Activated CD4-positive, alpha-beta T cell treated with anti-CD3 and anti-CD28 coated beads, Interleukin-2, amount 50 U/mL, for 48 hours (primary cell): ENCODE results near the gene C1orf159.
A peak's percentile ranks its signal among the peaks of the same experiment; 100 is the strongest.

Experiments
- DNase-seq, 2 experiments: peaks; one replicate each; pipeline ENCODE4 v3.0.0-alpha.2; 2020

Gene C1orf159

GRCh38 chr1:1049318-1050165, 66.3 kb downstream of the C1orf159 start:
- no peak for DNase-seq

GRCh38 chr1:1048765-1049164, 67.1 kb downstream of the C1orf159 start:
- no peak for DNase-seq

- DNase-seq, result no peak
Observed at GRCh38 chr1:1047963-1048362, 67.9 kb downstream of the C1orf159 start.

GRCh38 chr1:1047407-1047806, 68.5 kb downstream of the C1orf159 start:
- DNase-seq, result no peak

GRCh38 chr1:1046767-1047166, 69.1 kb downstream of the C1orf159 start:
- no peak for DNase-seq

GRCh38 chr1:1046243-1046642, 69.6 kb downstream of the C1orf159 start:
- no peak for DNase-seq

GRCh38 chr1:1045129-1045528, 70.8 kb downstream of the C1orf159 start:
- no peak for DNase-seq

- no peak for DNase-seq
Observed at GRCh38 chr1:1044455-1045078, 71.3 kb downstream of the C1orf159 start.

GRCh38 chr1:1043921-1044320, 72.0 kb downstream of the C1orf159 start:
- DNase-seq, result no peak

GRCh38 chr1:1043411-1043810, 72.5 kb downstream of the C1orf159 start:
- DNase-seq, result no peak

- no peak for DNase-seq
Observed at GRCh38 chr1:1042835-1043234, 73.1 kb downstream of the C1orf159 start.

GRCh38 chr1:1041873-1042272, 74.0 kb downstream of the C1orf159 start:
- DNase-seq, result no peak

GRCh38 chr1:1041092-1041523, 74.8 kb downstream of the C1orf159 start:
- no peak for DNase-seq

- peak; percentile 72 for DNase-seq
Observed at GRCh38 chr1:1040004-1040991, 75.6 kb downstream of the C1orf159 start.

GRCh38 chr1:1039145-1039910, 76.6 kb downstream of the C1orf159 start:
- peak in 1 of 2 experiments; percentile 49 for DNase-seq

GRCh38 chr1:1038694-1039093, 77.2 kb downstream of the C1orf159 start:
- no peak for DNase-seq

GRCh38 chr1:1037366-1038327, 78.2 kb downstream of the C1orf159 start:
- no peak for DNase-seq

GRCh38 chr1:1035291-1035943, 80.5 kb downstream of the C1orf159 start:
- no peak for DNase-seq

GRCh38 chr1:1034439-1034781, 81.5 kb downstream of the C1orf159 start:
- no peak for DNase-seq

- peak; percentile 25 to 31 for DNase-seq
Observed at GRCh38 chr1:1033731-1034438, 82.0 kb downstream of the C1orf159 start.
